Left renal pelvis (tissue), 4 donors: Measurements from ENCODE around the gene ZEB2. TPM values are rescaled to one million over a fixed set of nuclear protein-coding genes. Genes with fewer than 3 reads are reported as not detected.

Experiments
- DNase-seq, 4 donors: peaks; one replicate each; pipeline ENCODE4 v3.0.0-alpha.2; 2013; ENCODE audit warnings: low read depth in 4 of 4, low spot score in 3 of 4
- polyA plus RNA-seq, 4 donors: library from polyadenylated mRNA; unstranded; fragments of 120-200 nt; gene quantifications; one replicate each; pipeline ENCODE4 v1.2.1, GENCODE V29; 2013; ENCODE audit not compliant: insufficient read length in 4 of 4

The ZEB2 gene
- polyA plus RNA-seq, 4 donors, result 60.5 to 165 (median 118) TPM

DNA sequence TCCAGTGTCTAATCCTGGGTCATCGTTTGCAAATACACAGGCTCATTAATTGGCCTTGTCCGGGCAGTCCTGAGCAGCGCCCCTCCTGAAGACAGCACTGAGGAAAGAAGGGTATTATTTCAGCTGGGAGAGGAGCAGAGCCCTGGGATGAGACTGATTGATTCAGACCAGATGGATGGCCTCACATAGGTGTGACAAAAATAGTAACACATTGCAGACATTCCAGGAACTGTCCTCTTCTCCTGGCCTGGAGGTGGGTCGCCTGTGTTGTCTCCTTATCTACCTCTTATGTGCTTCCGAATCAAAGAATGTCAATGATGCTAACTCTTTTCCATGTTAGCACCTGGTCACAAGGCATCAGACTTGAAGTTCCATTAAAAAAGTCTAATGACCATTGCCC lies 45.9 kb downstream of the ZEB2 start:
- DNase-seq, result no peak

DNA sequence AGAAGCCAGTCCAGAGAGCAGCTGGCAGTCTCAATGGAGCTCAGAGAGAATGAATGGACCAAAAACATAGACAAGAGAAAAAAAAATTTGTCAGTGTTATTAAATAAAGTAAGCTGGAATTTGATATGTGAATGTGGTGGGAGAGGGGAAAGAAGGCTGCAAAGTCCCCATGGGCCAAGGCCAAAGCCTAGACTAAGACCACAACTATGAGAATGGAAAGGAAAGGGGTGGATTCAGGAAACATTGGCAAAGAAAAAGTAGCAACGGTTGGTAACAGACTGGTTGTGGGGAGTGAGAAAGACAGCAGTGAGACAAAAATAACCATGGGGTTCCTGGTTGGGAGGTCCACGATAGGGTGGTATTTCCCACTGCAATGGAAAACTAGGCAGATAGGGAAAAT lies 47.0 kb downstream of the ZEB2 start:
- no peak for DNase-seq

DNA sequence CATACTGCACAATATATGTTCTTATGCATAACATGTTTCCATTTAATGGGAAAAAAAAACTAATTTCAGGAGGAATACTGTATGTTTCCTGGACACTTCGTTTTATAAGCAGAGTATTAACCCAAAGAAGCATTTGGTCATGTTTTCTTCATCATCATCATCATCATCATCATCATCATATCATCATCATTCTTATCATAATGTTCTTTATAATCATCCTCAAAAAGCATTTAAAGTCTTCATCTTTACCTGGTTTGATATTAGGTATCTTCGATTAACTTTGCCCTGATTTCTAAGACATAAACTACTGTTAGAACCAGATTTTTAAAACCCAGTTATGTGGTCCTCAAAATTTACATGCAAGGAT lies 47.9 kb downstream of the ZEB2 start:
- DNase-seq, result no peak

DNA sequence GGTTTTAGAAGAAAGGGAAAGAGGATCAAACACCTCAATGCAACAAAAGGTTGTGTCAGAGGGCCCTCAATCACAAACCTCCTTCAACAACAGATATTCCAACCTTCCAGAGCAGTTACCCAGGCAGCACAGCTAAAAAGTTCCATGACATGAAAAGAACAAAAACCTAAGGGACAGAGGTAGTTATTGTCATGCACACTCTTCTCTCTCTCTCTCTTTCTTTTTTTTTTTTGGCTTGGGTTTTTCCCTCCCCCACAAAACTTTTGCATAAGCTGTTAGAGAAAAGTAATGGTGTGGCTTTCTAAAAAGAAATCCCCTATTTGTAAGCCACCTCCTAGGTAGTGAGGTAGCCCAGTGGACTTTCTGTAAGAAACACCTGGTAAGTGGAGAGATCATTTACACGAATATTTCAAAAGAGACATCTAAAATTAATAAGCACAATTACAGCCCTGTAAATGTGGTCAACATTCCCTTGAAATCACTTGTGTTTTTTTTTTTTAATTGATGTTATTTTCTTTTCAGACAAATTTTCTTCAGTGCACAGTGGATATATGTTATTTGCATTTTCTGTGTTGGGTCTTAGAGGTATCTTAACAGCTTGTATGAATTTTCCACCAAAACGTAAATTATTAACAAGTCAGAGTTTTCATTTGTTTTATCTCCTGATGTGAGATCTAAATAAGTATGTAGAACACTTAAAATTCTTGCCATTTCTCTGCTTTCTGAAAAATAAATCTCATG lies 48.4 kb downstream of the ZEB2 start:
- no peak for DNase-seq

DNA sequence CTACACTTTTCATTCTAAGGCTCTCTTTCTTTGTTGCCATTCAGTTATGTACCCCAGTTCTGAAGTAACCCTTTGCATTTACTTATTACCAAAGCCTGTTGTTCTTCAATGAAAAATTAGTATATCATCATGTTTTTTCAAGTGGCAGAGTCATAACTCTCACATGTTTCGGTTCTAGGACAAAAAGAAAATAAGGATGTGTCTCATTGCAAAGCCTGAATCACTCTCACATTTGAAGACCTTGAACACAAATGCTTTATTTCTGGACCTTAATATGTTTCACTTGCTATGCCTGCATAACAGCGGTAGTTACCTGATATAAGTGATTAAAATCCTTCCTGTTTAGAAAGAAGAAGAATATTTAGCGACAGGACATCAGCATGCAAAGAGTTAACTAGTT lies 49.1 kb downstream of the ZEB2 start:
- no peak for DNase-seq

DNA sequence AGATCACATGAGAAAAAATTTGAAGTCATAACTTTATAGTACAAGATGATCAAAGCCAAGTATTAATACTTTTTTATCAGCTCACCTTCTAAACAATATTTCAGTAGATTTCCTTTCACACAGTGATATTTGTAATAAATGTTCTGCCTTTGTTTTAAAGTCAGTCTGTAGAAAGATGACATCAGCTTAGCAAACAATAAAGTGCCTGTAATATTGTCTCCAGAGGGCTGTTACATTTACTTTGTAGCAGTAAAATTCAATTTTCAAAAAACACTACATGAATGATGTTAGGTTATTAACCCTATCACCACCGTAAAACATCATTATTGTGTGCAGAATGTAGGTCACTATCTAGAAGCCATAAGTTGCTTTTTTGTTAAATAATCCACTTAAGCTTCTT lies 49.6 kb downstream of the ZEB2 start:
- DNase-seq, result no peak

DNA sequence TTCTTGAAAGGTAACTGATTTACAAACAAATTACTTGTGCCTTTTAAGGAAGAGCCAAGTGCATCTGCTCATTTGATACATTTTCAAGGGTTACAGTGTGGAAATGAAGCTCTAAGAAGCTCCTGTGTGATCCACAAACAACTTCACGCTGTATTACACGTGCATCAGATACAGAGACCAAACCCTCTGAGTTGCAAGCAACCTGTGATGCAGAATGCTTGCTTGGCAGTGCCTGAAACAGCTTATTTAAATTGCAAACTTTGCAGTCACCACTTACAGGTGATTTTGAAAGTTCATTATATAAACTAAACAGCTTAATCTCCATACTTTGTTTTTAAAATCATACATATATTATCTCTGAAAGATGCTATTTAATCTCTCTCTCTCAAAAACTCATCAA lies 50.1 kb downstream of the ZEB2 start:
- DNase-seq, result no peak

DNA sequence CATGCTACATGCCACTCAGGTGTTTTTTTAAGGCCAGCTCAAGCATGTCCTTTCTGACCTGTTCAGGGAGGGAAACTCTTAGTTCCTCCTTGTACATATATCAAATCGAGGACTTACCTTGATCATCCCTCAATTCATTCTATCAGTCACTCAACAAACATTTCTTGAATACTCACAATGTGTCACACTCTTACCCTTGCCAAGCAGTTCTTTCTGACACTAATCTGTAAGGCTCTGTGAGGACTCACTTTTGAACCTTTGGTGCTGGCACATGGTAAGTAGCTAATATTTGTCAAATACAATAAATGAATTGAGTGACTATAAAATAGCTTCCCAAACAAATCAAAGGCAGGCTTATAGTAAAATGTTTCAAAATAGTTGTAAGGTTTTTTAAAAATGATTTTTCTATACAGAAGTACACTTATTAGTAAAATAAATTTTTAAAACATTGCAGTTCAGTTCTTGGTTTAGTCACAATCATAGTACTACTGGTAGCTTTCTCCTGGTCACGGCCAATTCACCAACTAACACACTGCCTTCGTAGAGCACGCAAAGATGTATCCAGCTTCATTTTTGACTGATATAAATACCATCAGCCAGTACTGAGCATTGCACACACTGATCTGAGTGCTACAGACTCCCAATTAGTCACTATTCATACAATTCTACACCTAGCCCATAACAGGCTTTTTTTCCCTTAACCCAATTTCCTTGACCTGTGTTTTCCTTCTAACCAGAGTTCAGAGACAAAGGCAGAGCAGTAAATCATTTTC lies 50.9 kb downstream of the ZEB2 start:
- DNase-seq, result no peak

DNA sequence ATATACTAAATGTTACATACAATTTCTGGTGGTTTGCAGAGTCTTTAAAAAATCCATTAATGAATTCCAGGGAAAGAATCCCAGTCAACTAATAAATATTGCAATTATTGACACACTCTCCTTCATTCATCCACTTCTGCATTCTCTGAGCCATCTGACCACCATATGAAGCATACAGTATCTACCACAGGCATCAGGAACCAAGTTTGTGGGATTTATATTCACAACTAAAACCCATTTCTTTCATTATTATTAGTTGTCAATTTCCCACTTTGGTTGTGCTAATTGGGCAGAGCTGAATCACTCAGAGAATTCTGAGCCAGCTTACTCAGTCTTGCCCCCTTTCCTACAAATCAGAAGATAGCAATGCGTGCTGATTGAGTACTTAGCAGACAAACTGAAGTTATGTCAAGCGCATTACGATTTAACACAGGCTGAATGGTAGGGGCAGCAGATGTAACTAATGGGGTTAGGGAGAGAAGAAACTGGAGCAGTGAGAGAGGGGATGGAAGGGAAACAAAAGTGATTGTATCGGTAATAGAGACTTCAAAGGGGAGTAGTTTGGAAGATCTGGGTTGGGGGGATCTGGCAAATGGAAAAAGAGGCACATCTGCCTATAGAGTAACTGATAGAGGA lies 52.3 kb downstream of the ZEB2 start:
- no peak for DNase-seq

DNA sequence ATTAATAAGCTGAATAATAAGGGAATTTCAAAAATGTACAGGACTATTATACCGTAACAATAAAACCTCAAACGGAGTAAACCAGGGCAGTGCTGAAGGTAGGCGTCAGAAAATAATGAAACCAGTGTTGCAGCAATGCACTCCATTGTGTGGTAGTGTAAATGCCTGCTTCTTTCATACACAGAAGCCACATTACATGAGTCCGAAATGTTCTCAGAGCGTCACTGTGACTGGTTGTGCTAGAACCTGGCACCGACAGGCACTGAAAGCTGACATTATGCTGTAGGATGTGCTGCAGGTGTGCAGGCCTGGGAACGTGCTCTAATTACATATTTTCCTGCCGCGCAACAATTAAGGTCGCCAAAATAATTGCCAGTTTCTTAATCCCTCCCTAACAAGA lies 53.3 kb downstream of the ZEB2 start:
- DNase-seq, result no peak

DNA sequence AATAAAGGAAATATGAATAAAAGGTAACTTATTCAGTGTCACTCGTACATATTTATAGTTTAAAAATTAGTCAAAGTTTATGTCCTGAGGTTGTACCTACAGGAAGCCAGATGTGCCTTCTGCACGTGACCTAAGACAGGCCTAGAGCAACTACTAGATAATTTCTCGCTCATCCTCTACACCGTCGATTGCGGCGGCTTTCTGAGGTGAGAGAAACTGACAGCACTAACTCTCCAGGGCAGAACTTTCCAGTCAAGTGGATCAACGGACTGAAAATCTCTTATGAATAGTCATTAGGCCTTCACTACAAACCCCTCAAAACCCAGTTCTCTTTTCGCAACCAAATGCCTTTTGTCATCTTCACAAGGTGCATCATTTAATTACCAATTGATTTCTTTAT lies 54.2 kb downstream of the ZEB2 start:
- no peak for DNase-seq

DNA sequence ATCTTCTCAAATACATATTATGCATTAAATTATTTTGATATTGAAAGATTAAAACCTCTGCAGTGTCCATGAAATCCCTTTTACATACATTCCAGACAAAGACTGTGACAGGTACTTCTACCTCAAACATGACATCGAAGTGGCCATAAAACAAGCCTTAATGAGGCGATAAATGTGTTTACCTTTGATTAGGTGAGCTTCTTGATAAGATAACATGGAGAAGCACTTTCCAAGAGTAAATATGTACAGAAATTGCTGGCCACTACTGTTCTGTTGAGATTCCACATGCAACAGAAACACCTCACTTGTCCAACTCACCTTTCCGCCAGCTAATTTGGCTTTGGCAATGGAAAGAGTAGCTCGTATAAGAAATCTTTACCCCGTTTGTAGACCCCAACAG lies 55.2 kb downstream of the ZEB2 start:
- DNase-seq, result no peak

DNA sequence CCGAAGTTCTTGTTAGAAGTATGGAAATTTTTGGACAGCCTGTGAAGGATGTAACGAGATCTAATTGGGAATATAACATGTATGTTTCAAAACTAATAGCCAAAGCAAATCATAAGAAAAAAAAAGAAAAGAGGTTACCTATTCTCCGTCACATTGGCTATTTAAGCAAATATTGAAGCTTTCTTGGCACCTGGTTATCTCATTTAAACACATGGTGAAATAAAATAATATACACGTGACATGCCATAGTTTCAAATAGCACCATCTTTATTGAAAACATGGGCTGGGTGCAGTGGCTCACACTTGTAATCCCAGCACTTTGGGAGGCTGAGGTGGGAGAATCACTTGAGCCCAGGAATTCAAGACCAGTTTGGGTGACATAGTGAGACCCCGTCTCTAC lies 56.7 kb downstream of the ZEB2 start:
- no peak for DNase-seq

DNA sequence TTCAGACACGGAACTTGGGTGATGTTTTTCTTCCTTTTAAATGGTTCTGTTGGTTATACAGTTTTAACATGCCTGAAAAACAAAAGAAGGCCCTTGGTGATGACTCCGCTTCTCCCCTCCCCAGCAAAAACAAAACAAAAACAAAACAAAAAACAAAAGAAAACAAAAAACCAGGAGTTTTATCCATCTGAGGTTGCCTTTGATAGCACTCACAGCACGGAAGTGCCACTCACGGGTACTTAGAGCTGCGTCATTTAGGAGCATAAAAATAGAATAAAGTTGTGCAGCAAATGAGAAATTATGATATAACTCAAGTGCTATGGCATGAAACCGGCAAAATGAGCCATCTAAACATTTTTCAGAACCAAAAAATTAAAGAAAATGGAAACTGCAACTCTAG lies 57.7 kb downstream of the ZEB2 start:
- DNase-seq, result no peak

DNA sequence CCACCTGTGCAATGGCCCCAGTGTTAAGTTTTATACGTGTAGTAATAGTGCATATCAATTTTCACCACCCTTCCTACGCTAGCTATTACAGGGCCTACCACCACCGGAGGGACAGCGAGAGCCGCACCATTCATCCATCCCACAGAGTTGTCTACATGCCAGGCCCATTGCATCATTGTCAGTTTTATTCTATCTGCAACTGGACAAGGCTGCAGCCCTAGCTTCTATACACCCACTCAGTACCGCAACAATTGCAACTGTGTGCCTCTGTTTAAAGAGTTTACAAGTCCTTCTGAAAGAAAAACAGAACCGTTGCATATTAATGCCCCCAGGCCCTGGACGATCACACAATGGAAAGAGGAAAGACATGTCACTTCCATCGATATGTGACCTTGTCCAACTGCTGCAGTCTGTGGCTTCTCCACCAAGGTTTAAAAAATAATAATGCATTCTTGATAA lies 58.6 kb downstream of the ZEB2 start:
- DNase-seq, result no peak

DNA sequence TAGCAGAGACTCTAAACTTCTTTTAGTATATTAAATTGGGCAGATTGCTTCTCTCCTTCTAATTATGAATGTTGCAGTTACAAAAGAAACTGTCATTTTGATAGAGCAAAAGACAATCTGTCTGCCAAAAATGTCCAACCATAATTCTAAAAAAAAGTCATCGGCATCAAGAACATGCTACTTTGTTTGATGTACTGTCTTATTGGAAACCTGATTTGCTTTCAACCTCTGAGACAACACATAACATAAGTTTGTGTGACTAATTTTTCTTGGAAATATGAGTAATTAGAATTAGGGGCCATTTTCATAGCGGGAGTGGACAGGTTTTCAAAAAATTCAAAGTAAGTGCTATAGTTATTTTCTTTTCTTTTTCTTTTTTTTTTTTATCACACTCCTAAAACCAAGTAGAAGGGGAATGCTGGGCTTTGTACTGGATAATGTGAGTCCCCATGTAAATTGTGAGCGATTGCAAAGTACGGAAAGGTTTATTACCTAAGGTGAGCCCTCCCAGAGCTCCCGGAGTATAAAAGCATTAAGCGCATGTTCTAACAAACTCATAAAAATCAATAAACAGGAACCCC lies 59.1 kb downstream of the ZEB2 start:
- no peak for DNase-seq

DNA sequence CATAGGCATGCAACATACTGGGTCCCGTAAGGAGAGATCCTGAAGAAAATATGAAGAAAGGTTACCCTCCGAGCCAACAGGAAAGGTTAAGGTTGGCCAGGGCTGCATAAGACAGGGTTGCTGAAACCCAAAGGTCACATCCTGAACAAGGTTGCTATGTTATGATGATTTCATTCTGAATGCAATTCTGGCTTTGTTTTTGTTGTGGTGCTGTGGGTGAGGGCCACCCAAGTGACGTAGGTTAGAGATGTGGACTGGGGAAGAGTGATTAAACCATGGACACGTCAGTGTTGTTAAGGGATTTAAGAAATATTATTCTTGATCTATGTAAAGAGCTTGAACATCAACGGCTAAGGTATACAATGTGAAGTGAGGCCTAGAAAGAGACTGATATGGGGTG lies 60.0 kb downstream of the ZEB2 start:
- no peak for DNase-seq

DNA sequence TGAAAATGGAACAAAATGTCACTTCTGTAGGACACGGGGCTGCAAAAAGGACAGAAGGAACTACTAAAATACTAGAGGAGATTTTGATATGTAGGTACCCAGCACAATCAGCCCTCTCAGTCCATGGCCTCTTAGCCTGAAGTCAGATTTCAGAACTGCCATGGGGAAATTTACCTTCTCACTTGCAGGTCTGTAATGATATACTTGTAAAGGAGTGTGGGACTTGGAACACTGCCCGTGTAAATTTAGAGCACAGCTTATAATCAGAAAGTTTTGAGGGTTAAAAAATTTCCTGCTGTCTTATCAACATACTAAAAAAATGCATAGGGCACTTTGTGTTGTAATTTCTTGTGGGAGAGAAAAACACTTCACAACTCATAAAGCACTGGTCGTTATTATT lies 60.6 kb downstream of the ZEB2 start:
- DNase-seq, result no peak

DNA sequence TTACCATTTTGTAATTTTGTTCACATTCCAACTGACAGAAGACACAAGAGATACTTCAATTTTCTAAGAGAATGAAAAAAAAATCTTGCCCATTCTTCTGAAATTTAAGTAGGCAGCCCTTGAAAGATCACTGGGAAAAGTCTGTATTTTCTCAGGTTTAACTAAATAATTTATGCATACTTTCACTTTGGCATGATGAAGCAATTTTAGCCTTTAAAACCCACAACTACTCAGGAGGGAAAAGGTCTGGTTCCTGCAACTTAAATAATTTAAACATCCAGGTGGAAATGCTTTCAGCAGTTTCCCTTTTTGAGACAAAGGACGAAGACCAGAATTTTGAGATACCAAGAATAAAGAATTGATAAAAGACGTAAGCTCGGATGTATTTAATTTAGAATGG lies 61.4 kb downstream of the ZEB2 start:
- no peak for DNase-seq

DNA sequence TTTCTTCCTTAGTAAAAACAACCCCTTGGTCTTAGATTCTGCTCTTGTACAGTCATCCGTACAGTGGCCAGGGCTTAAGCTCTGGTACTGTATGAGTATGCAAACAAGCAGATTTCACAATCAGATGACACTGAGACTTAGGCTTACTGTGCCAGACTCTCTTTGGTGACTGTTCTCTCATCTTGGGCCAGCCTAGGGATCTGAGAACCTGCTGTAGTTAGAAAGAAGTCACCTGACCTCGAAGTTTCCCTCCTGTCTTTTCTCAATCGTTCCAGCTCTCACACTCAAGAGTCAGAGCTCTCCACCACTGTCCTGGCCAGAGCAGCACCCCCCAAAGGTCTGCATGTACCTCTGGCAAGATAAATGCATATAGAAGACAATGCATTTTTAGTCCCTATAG lies 63.2 kb downstream of the ZEB2 start:
- no peak for DNase-seq

DNA sequence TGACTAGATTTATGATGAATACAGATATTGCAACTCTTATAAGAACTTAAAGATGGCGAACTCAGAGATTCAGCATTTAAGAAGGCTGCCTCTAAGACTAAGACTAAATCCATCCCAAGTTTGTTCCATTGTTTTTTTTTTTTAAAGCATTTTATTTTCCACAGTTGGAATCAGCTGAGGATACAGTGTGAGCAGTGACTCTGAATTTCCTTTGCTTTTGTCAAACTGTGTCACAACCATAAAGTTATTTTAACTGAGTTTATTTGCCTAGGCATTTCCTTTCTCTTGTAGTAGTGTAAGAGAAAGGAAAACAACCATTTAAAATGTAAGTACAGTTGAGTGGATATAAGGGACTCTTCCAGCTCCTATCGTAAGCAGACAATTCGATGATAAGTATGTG lies 63.9 kb downstream of the ZEB2 start:
- DNase-seq, result no peak
